ENCODE measurements around the gene GJD2.

- no peak for TF ChIP-seq EZH2 (IDR thresholded peaks at IDR 0.05; ENCODE audit: insufficient read depth, poor library complexity, severe bottlenecking)
- TF ChIP-seq EZH2phosphoT487 (IDR thresholded peaks at IDR 0.05; ENCODE audit: insufficient read depth, low read depth), result no peak
Measured at GRCh38 chr15:34726406-34727100, 28.2 kb downstream of the GJD2 start.

Data from GM23248 (cell line).